GM12864 (cell line): ENCODE data around the gene TRIP6.

Experiments
- DNase-seq: peaks from one replicate; pipeline ENCODE4 v3.0.0-alpha.2; 2011; ENCODE audit warnings: low read depth
- H3K4me3 ChIP-seq: 2 replicates; pipeline ENCODE4 v1.5.1; 2011; ENCODE audit warnings: mild to moderate bottlenecking, low read depth, low read length, control low read depth
- TF ChIP-seq, protein P1 (sequence below): IDR thresholded peaks from 2 replicates; pipeline ENCODE4 v1.5.1; 2011; ENCODE audit warnings: low read depth, mild to moderate bottlenecking, moderate library complexity, low read length, control low read depth, inconsistent platforms; ENCODE audit errors: missing control alignments

Gene TRIP6

DNA sequence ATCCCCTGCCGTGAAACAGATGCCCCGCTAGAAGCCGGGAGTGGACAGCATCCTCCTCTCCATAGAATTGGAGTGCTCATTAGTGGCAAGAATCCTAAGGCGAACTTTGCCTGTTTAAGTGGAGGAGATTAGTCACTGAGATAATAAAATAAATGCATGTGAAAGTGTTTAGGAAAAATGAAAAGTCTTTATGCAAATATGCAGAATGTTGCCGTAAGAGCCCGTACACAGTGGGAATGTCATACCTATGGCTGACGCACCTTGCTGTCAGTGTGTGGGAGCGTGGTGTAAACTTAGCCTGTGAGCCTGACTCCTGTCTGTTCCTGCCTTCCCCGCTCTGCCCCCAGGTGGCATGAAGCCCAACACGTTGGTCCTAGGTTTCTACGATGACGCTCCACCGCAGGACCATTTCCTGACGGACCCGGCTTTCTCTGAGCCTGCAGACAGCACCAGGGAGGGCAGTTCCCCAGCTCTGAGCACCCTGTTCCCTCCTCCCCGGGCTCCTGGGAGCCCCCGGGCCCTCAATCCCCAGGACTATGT is 1.7 kb upstream of the TRIP6 start:
- TF ChIP-seq, protein P1, sequence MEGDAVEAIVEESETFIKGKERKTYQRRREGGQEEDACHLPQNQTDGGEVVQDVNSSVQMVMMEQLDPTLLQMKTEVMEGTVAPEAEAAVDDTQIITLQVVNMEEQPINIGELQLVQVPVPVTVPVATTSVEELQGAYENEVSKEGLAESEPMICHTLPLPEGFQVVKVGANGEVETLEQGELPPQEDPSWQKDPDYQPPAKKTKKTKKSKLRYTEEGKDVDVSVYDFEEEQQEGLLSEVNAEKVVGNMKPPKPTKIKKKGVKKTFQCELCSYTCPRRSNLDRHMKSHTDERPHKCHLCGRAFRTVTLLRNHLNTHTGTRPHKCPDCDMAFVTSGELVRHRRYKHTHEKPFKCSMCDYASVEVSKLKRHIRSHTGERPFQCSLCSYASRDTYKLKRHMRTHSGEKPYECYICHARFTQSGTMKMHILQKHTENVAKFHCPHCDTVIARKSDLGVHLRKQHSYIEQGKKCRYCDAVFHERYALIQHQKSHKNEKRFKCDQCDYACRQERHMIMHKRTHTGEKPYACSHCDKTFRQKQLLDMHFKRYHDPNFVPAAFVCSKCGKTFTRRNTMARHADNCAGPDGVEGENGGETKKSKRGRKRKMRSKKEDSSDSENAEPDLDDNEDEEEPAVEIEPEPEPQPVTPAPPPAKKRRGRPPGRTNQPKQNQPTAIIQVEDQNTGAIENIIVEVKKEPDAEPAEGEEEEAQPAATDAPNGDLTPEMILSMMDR, result no peak
- H3K4me3 ChIP-seq, result no peak overlapping the region
- DNase-seq, result no peak

DNA sequence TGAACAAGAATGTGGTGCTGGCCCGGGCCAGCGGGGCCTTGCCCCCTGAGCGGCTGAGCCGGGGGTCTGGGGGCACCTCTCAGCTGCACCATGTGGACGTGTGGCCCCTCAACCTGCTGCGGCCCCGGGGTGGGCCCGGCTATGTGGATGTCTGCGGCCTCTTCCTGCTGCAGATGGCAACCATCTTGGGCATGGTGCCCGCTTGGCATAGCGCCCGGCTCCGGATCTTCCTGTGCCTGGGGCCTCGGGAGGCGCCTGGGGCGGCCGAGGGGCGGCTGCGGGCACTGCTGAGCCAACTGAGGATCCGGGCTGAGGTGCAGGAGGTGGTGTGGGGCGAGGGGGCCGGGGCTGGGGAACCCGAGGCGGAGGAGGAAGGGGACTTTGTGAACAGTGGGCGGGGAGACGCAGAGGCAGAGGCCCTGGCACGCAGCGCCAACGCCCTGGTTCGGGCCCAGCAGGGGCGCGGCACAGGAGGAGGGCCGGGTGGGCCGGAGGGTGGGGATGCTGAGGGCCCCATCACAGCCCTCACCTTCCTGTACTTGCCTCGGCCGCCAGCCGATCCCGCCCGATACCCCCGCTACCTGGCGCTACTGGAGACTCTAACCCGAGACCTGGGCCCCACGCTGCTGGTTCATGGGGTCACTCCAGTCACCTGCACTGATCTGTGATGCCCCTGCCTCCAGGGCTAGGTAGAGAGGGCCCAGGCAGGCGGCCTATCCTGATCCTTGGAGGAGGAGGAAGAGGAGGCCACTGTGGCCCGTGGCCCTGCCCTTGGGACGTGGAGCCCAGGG is 1.1 kb upstream of the TRIP6 start:
- TF ChIP-seq, protein P1, result no peak
- DNase-seq, result no peak
- H3K4me3 ChIP-seq, result no peak overlapping the region

- TF ChIP-seq, protein P1, result no peak
- peak overlapping the region; percentile 81 for H3K4me3 ChIP-seq
- no peak for DNase-seq
Measured at GRCh38 chr7:100866729-100867039, 503 bp upstream of the TRIP6 start.

DNA sequence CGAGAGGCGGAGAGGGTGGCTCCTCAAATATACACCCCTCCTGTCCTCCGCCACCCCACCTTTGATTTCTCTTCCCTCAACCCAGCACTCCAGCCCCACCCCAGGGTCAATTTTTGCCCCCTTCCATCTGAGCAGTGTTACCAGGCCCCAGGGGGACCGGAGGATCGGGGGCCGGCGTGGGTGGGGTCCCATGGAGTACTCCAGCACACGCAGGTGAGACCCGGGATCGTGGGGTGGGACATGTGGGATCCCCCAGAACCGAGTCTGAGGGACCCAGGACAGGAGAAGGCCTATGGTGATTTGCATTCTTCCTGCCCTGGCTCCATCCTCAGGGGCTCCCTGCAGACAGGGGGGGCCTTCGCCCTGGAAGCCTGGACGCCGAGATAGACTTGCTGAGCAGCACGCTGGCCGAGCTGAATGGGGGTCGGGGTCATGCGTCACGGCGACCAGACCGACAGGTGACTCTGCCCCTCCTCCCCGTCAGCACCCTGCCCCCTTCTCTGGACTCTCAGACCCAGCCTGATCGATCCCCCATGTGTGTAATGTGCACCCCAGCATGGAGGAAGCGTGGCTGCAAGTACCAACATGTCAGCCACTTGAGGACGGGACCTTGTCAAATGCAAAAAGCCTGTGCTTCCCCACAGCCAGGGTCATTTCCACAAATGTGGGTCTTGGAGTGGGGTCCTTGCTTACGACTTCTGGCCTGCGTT is 744 bp downstream of the TRIP6 start:
- H3K4me3 ChIP-seq, result peak overlapping the region; percentile 81
- TF ChIP-seq, protein P1, result no peak
- no peak for DNase-seq

DNA sequence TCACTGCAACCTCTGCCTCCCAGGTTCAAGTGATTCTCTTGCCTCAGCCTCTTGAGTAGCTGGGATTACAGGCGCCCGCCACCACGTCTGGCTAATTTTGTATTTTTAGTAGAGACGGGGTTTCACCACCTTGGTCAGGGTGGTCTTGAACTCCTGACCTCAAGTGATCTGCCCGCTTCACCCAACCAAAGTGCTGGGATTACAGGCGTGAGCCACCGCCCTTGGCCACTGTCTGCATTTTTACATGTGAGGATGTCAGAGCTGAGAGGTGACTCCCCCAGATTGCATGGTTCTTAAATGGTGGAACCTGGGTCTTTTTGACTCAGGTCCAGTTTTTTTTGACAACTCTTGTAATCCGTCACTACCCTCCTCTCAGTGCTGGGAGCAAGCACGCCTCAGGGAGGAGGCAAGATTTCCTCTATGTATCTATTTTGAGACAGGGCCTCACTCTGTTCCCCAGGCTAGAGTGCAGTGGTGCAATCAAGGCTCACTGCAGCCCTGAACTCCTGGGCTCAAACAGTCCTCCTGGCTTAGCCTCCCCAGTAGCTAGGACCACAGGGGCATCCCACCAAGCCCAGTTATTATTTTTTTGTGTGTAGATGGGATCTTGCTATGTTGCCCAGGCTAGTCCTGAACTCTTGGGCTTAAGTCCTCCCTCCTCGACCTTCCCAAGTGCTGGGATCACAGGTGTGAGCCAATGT is 6.6 kb downstream of the TRIP6 start:
- DNase-seq, result no peak
- H3K4me3 ChIP-seq, result peak overlapping the region; percentile 86; the same call in 1 of the 2 replicates
- TF ChIP-seq, protein P1, result no peak

DNA sequence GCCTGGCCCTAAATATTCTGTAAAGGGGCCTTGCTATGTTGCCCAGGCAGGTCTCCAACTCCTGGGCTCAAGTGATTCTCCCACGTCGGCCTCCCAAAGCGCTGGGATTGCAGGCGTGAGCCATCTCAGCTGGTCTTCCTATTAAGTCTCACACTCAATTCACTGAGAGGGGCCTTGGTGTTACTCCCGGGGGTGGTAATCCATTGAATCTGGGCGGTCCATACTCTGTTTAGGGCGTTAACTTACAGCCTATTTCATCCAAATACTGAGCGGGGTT is 7.1 kb downstream of the TRIP6 start:
- peak overlapping the region; percentile 86 for H3K4me3 ChIP-seq
- DNase-seq, result no peak
- TF ChIP-seq, protein P1, result no peak
